ENCODE results near the gene ANAPC2.

- no peak for TF ChIP-seq CTCF (IDR thresholded peaks at IDR 0.05 in 4 of 5, conservative IDR thresholded peaks at IDR 0.05 in 1 of 5)
- no peak for TF ChIP-seq POLR2A (IDR thresholded peaks at IDR 0.05)
Observed at GRCh38 chr9:137168573-137168903, 19.8 kb downstream of the ANAPC2 start.

Measured in gastrocnemius medialis (tissue), 4 donors.